Endothelial cell (in vitro differentiated cells): ENCODE measurements around the gene PDXDC1. TPM values are rescaled to one million over a fixed set of nuclear protein-coding genes. Genes with fewer than 3 reads are reported as not detected.

Experiments used
- DNase-seq: peaks from one replicate; pipeline ENCODE4 v3.0.0; 2021; ENCODE audit warnings: low spot score
- H3K27ac Mint-ChIP-seq: one replicate; pipeline ENCODE4 v1.8.0; 2021; ENCODE audit warnings: mixed read lengths, inconsistent platforms; ENCODE audit not compliant: unreplicated experiment
- H3K27me3 Mint-ChIP-seq: one replicate; pipeline ENCODE4 v1.8.0; 2021; ENCODE audit warnings: mild to moderate bottlenecking, moderate library complexity, mixed read lengths, inconsistent platforms; ENCODE audit not compliant: unreplicated experiment
- H3K36me3 Mint-ChIP-seq: one replicate; pipeline ENCODE4 v1.8.0; 2021; ENCODE audit warnings: mild to moderate bottlenecking, low read depth, mixed read lengths, inconsistent platforms; ENCODE audit not compliant: unreplicated experiment
- H3K4me1 Mint-ChIP-seq: one replicate; pipeline ENCODE4 v1.8.0; 2021; ENCODE audit warnings: mild to moderate bottlenecking, mixed read lengths, inconsistent platforms; ENCODE audit not compliant: unreplicated experiment
- H3K4me3 Mint-ChIP-seq: one replicate; pipeline ENCODE4 v1.8.0; 2021; ENCODE audit warnings: mild to moderate bottlenecking, mixed read lengths, inconsistent platforms; ENCODE audit not compliant: unreplicated experiment
- H3K9me3 Mint-ChIP-seq: one replicate; pipeline ENCODE4 v1.8.0; 2021; ENCODE audit warnings: mixed read lengths, inconsistent platforms; ENCODE audit not compliant: unreplicated experiment
- CTCF ChIP-seq: fragments of 200-600 bp; sonication (generic); IDR thresholded peaks from one replicate; pipeline ENCODE4 v1.5.0; 2021; ENCODE audit warnings: antibody characterized with exemption; ENCODE audit not compliant: unreplicated experiment
- total RNA-seq: library from RNA; stranded (reverse); fragmentation: NEBNext Ultra II Directional; extraction: Animal tissue kit (Norgen Biotek cat#: 25700); gene quantifications from one replicate; pipeline ENCODE4 v1.2.1, GENCODE V29; 2021; ENCODE audit not compliant: unreplicated experiment

PDXDC1 gene
- total RNA-seq, 1 donor from 2014 or later = 54.8 TPM

GRCh38 chr16:15031179-15031578, 56.4 kb downstream of the PDXDC1 start:
- Mint-ChIP-seq H3K4me3 (no peak overlapping the region), H3K27me3 (peaks cover 12% of the 10 kb centered on the region), H3K9me3 (no peaks in the 10 kb centered on the region), H3K36me3 (peaks cover 49% of the 10 kb centered on the region), H3K27ac (peak overlapping the region; percentile 74), H3K4me1 (peaks cover 21% of the 10 kb centered on the region)
- no peak for DNase-seq
- no peak for TF ChIP-seq CTCF

GRCh38 chr16:15031586-15031985, 56.8 kb downstream of the PDXDC1 start:
- H3K4me3 Mint-ChIP-seq = no peak overlapping the region
- TF ChIP-seq CTCF = no peak
- no peaks in the 10 kb centered on the region for H3K9me3 Mint-ChIP-seq
- no peak overlapping the region for H3K27ac Mint-ChIP-seq
- DNase-seq = no peak
- H3K4me1 Mint-ChIP-seq = peaks cover 21% of the 10 kb centered on the region
- peaks cover 12% of the 10 kb centered on the region for H3K27me3 Mint-ChIP-seq
- peaks cover 53% of the 10 kb centered on the region for H3K36me3 Mint-ChIP-seq

- H3K27me3 Mint-ChIP-seq = peaks cover 12% of the 10 kb centered on the region
- H3K4me3 Mint-ChIP-seq = peak overlapping the region; percentile 49
- H3K27ac Mint-ChIP-seq = no peak overlapping the region
Observed at GRCh38 chr16:15032547-15033308, 57.9 kb downstream of the PDXDC1 start.

GRCh38 chr16:15033309-15033707, 58.5 kb downstream of the PDXDC1 start:
- Mint-ChIP-seq H3K27ac (no peak overlapping the region), H3K9me3 (no peaks in the 10 kb centered on the region), H3K27me3 (peaks cover 11% of the 10 kb centered on the region), H3K4me3 (peak overlapping the region; percentile 49), H3K4me1 (peaks cover 17% of the 10 kb centered on the region), H3K36me3 (peaks cover 59% of the 10 kb centered on the region)
- no peak for TF ChIP-seq CTCF
- DNase-seq = no peak

More at GRCh38 chr16:15032547-15033308, 57.9 kb downstream of the PDXDC1 start:
- Mint-ChIP-seq H3K4me1 (peaks cover 21% of the 10 kb centered on the region), H3K9me3 (no peaks in the 10 kb centered on the region), H3K36me3 (peaks cover 62% of the 10 kb centered on the region)
- DNase-seq = no peak
- TF ChIP-seq CTCF = no peak
